ENCODE data around the gene DNM1L.

DNM1L gene

GRCh38 chr12:32761716-32762115 lies 82.6 kb downstream of the DNM1L start:
- peak; percentile 43 for DNase-seq

DNA sequence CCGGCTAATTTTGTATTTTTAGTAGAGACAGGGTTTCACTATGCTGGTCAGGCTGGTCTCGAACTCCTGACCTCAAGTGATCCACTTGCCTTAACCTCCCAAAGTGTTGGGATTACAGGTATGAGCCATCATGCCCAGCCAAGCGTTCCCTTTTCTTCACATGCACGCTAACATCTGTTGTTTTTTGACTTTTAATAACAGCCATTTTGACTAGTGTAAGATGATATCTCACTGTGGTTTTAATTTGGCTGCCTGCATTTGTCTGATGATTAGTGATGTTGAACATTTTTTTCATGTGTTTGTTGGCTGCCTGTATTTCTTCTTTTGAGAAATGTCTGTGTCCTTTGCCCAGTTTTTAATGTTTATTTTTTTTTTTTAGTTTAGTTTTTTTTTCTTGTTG lies 86.8 kb downstream of the DNM1L start:
- DNase-seq = no peak

GRCh38 chr12:32768518-32768917 lies 89.4 kb downstream of the DNM1L start:
- DNase-seq = no peak

DNA sequence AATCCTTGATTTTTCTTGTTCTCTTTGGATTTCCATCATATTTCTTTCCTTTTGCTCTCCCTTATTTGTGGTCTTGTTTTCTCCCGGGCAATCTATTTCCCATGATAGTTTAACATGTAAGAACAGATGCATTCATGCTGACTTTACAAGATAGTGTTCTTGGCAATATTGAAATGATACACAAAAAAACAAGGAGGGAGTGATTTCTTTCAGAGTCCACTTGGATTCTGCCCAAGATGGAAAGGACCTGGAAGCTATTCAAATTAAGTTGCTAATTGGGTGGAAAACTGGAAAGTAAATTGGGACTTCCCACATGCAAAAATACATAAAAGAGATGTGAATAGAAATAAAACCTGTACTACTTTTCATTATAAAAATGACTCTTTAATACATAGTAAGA lies 91.0 kb downstream of the DNM1L start:
- DNase-seq = no peak

DNA sequence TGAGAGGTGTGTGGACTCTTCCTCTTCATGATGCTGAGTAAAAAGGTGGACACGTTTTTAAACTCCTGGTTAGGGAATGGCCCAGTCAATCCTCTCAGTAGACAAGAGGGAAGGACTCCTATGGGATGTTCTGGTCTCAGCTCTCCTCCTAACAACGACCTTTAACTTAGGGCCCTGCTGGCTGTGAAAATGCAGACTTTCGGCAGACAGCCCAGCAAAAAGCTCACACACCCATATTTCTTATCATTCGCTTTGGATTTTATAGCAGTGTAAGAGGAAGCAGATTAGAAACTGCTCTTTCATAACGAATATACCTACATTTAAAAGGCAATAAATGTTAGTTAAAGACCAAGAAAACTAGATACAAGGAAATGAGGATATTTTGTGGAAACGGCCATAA lies 94.6 kb downstream of the DNM1L start:
- no peak for DNase-seq

DNA sequence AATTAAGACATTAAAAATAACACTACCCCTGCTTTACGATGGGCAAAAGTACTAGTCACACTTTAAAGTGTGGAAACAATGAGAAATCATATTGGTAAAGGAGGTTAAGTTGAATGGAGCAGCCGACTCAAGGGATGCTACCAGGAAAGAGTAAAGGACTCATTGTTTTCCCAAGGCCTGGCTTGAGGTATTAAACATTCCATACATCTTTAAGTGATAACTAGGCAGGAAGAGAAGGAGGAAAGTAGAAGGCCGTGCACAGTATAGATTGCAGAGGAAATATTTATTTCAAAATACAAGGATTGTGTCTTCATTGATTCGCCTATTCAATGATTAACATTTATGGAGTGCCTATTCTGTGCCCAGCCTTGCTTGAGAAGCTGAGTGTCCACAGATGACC lies 97.2 kb downstream of the DNM1L start:
- no peak for DNase-seq

- no peak for DNase-seq
Measured at GRCh38 chr12:32777159-32777558, 98.1 kb downstream of the DNM1L start.

- no peak for DNase-seq
Measured at GRCh38 chr12:32777691-32778175, 98.6 kb downstream of the DNM1L start.

- DNase-seq = no peak
Measured at GRCh38 chr12:32780071-32780470, 101.0 kb downstream of the DNM1L start.

DNA sequence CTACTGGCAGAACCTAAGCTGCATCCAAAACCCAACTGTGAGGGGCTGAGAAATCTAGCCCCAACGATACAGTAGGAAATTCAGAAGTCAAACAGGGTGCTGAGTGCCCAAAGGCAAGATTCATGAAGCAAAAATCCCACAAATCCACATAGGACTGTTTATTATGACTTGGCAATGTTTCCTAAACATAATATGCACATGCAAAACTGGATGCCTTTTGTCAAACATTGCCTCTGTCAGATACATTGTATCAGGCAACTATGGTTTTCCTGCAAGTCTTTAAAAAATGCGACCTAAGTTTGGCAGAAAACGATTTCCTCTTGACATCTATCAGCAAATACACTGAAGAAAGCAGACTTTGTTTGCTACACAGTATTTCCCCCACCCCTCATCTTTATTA lies 103.9 kb downstream of the DNM1L start:
- DNase-seq = no peak

DNA sequence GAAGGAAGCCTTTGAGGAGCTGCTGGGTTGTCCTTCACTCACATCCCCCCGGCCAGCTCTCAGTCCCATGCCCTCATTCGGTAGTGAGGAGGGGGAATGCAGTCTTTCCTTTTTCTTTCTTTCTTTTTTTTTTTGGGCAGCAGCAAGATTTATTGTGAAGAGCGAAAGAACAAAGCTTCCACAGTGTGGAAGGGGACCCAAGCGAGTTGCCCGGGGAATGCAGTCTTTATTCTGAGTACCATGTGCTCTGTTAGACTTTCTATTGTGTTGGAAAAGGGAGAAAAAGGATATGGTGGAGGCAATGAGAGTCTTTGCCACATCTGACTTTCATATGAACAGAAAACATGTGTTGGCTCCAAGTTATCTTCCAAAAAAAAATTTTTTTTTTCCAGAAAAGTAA lies 106.5 kb downstream of the DNM1L start:
- DNase-seq = no peak

- no peak for DNase-seq
Measured at GRCh38 chr12:32788405-32788804, 109.3 kb downstream of the DNM1L start.

DNA sequence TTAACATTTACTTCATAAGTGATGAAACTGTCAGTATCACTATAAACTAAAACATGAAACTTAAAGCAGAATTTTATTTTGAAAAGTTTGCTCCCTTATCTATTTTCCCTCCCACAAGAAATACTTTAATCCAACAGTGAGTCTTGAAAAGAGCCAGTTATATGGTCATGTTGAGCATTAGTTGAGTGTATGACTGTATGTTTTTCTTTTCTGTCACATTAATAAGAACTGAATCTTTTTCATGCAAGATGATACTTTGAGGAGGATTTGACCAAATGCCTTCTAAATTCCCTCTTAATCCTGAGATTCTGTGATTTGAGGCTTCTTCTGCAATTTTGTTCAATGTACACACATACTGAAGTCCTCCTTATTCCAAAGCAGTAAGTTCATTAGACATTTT lies 110.3 kb downstream of the DNM1L start:
- DNase-seq = no peak

DNA sequence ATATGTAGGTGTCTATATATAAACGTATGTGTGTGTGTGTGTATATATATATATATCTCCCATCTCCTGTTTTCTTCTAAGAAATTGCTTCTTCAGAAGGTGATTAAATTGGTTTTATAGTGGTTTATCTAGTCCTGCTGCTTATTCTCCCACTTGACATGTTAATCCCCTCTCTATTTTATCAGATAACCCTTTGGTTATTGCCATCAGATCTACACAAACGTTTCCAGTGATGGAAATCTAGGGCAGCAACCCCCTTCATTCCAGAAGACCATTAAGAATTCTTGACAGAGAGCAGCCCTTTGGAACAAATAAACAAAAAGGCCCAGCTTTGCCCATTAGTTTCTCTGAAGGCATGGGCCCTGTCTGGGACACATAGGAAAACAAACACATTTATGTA lies 110.8 kb downstream of the DNM1L start:
- no peak for DNase-seq

- DNase-seq = no peak
Measured at GRCh38 chr12:32794281-32794680, 115.2 kb downstream of the DNM1L start.
